ENCODE data around the gene HMGCLL1.

- TF ChIP-seq CTCF (IDR thresholded peaks at IDR 0.05) (no peak), POLR2A (IDR thresholded peaks at IDR 0.05) (no peak)
Observed at GRCh38 chr6:55569638-55570037, 9.4 kb downstream of the HMGCLL1 start.
